Tibial nerve (tissue), 4 donors: ENCODE data around the gene SPINK6. TPM values are rescaled to one million over a fixed set of nuclear protein-coding genes. Genes with fewer than 3 reads are reported as not detected.

Experiments used
- DNase-seq, 2 donors: peaks; one replicate each; pipeline ENCODE4 v3.0.0-alpha.2; 2019; ENCODE audit warnings: low spot score in 2 of 2
- H3K27ac ChIP-seq, 4 donors: fragments of 200-600 bp; sonication (generic) in 3 of 4; one replicate each; pipeline ENCODE4 v1.5.1; 2017 to 2019; ENCODE audit warnings: mild to moderate bottlenecking in 1 of 4
- H3K27me3 ChIP-seq, 2 donors: fragments of 200-600 bp; sonication (generic) in 1 of 2; one replicate each; pipeline versions ENCODE4 v1.5.1 to v1.6.0; 2017 to 2019
- H3K36me3 ChIP-seq, 3 donors: fragments of 200-600 bp; sonication (generic); one replicate each; pipeline ENCODE4 v1.5.1; 2018 to 2019
- H3K4me1 ChIP-seq, 4 donors: fragments of 200-600 bp; sonication (generic) in 3 of 4; one replicate each; pipeline ENCODE4 v1.5.1; 2017 to 2019
- H3K4me3 ChIP-seq, 4 donors: fragments of 200-600 bp; sonication (generic) in 3 of 4; one replicate each; pipeline ENCODE4 v1.5.1; 2017 to 2019; ENCODE audit warnings: mild to moderate bottlenecking in 1 of 4, moderate library complexity in 1 of 4
- H3K9me3 ChIP-seq, 4 donors: fragments of 200-600 bp; sonication (generic) in 3 of 4; one replicate each; pipeline ENCODE4 v1.5.1; 2017 to 2019
- EP300 ChIP-seq, 2 donors: sonication (generic); formaldehyde crosslinking; IDR thresholded peaks; one replicate each; pipeline ENCODE4 v1.6.1; 2017; ENCODE audit warnings: antibody characterized with exemption in 2 of 2, mild to moderate bottlenecking in 1 of 2
- POLR2A ChIP-seq, 2 donors: fragments of 450-650 bp; IDR thresholded peaks; one replicate each; pipeline ENCODE4 v1.6.1; 2017; ENCODE audit warnings: antibody characterized with exemption in 2 of 2, mild to moderate bottlenecking in 2 of 2, moderate library complexity in 2 of 2
- WGBS, 2 donors: methylation state at CpG; one replicate each; pipeline ENCODE4 v1.1.5; 2018; 5-methylcytosine and 5-hydroxymethylcytosine counted together
- total RNA-seq, 4 donors: library from RNA; depleted of rRNA; stranded (reverse); fragments of >200 nt; gene quantifications; one replicate each; pipeline ENCODE4 v1.1.0, GENCODE V29; 2016
- TF ChIP-seq, protein P1 (sequence below), 5 experiments: fragments of 200-600 bp in 3 of 5; fragments of 450-650 bp in 2 of 5; sonication (generic) in 3 of 5; IDR thresholded peaks; one replicate each; pipeline ENCODE4 v1.5.1; 2016 to 2019; ENCODE audit warnings: antibody characterized with exemption in 5 of 5, mild to moderate bottlenecking in 3 of 5, moderate library complexity in 2 of 5

The SPINK6 gene
- total RNA-seq, 4 donors from 2014 or later: not detected

DNA sequence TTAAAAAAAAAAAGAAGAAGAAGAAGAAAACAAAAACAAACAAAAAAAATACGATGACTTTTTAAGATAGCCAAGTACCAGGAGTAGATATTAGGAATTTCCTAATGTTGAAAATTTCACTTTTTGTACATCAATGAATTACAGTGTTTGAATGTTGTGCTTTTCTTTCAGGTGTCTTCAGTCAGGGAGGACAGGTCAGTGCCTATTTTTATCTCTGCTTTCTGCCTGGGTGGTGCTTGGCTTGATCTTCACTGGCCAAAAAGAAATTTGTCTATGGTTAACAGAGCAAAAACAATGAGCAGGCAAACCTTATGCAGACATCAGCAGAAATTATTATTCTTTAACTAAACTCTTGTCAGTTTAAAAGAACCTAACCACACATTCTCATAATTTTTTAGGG is 3.0 kb downstream of the SPINK6 start:
- H3K36me3 ChIP-seq: no peaks in the 10 kb centered on the region
- H3K27me3 ChIP-seq: no peaks in the 10 kb centered on the region
- WGBS, 2 donors: 79 to 84% methylated on average over 1 of the region's 1 CpG
- no peak for DNase-seq
- no peaks in the 10 kb centered on the region for H3K9me3 ChIP-seq
- peaks cover 0 to 15% (median 0%) of the 10 kb centered on the region in 4 donors for H3K4me1 ChIP-seq
- TF ChIP-seq POLR2A (IDR thresholded peaks at IDR 0.05) (no peak), EP300 (IDR thresholded peaks at IDR 0.05) (no peak)
- TF ChIP-seq, protein P1, sequence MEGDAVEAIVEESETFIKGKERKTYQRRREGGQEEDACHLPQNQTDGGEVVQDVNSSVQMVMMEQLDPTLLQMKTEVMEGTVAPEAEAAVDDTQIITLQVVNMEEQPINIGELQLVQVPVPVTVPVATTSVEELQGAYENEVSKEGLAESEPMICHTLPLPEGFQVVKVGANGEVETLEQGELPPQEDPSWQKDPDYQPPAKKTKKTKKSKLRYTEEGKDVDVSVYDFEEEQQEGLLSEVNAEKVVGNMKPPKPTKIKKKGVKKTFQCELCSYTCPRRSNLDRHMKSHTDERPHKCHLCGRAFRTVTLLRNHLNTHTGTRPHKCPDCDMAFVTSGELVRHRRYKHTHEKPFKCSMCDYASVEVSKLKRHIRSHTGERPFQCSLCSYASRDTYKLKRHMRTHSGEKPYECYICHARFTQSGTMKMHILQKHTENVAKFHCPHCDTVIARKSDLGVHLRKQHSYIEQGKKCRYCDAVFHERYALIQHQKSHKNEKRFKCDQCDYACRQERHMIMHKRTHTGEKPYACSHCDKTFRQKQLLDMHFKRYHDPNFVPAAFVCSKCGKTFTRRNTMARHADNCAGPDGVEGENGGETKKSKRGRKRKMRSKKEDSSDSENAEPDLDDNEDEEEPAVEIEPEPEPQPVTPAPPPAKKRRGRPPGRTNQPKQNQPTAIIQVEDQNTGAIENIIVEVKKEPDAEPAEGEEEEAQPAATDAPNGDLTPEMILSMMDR (IDR thresholded peaks at IDR 0.05): no peak
- H3K27ac ChIP-seq: no peak overlapping the region
- H3K4me3 ChIP-seq: no peak overlapping the region

DNA sequence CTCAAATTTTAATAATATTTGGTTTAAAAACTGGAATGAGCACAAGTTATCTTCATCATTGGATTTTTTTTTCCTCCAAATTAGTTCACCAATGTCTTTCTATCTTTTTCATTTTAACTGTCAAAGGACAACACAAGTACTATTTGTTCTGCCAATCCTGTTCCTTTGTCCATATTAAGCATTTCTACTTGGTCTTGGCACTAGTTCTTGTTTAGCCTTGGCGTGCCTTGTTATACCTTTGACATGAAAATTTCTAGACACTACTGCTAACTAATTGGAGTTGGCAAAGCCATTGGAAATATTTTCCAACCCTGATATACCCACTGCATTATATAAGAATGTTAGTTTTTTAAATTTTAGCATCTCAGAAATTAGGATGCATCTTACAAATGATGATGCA is 3.8 kb downstream of the SPINK6 start:
- Histone ChIP-seq H3K27me3 (no peaks in the 10 kb centered on the region), H3K4me1 (peaks cover 0 to 15% (median 0%) of the 10 kb centered on the region in 4 donors), H3K36me3 (no peaks in the 10 kb centered on the region), H3K9me3 (no peaks in the 10 kb centered on the region), H3K27ac (no peak overlapping the region), H3K4me3 (no peak overlapping the region)
- WGBS, 2 donors: 40 to 46% methylated on average over 1 of the region's 1 CpG
- TF ChIP-seq, protein P1 (IDR thresholded peaks at IDR 0.05): no peak
- TF ChIP-seq EP300 (IDR thresholded peaks at IDR 0.05) (no peak), POLR2A (IDR thresholded peaks at IDR 0.05) (no peak)
- no peak for DNase-seq

DNA sequence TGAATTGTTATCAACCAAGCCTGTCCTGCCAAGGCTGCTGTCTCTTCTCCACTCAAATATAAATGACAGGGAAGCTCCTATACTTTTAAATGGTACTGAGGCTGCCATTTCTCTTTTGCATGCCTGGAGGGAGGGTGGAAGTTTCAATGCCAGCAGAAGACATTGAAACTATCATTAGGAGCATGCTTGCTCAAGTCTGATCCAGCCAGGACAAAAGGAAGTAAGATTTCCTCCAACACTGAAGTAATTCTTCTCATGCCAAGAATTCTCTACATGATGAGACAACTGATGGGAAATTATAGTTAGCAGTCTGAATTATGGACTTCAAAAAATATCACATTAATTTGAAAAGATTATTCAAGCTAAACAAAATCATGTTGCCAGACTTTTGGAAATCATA is 5.4 kb downstream of the SPINK6 start:
- no peak overlapping the region for H3K27ac ChIP-seq
- H3K9me3 ChIP-seq: no peaks in the 10 kb centered on the region
- TF ChIP-seq POLR2A (IDR thresholded peaks at IDR 0.05) (no peak), EP300 (IDR thresholded peaks at IDR 0.05) (no peak)
- TF ChIP-seq, protein P1 (IDR thresholded peaks at IDR 0.05): no peak
- H3K4me1 ChIP-seq: peaks cover 0 to 15% (median 0%) of the 10 kb centered on the region in 4 donors
- no peak overlapping the region for H3K4me3 ChIP-seq
- no peaks in the 10 kb centered on the region for H3K27me3 ChIP-seq
- DNase-seq: no peak
- H3K36me3 ChIP-seq: no peaks in the 10 kb centered on the region

DNA sequence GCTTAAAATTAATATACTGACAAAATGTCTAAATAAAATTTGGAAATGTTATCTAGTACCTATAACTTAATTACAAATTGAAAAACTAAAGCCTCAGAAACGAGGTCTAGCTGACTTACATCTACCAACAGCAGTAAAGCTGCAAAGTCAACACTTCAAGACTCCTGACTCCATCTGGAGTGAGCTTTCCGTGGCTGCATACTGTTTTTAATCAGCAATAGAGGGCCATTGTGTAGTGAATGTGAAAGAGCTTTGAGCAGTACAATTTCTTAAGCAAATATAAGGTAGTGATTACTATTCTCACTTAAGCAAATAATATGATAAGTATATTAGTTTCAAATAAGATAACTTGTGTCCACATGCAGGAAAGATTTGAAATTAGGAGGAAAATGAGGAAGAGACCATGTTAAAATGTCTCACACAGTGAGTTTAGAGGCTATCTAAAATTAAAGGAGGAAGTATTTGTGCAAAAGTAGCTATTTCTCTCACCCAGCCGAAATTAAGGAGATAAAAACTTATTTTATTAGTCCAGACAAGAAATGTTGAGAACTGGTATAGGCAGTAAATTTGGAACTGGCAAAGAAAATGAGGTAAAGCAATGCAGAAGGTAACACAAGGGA is 6.4 kb downstream of the SPINK6 start:
- H3K27ac ChIP-seq: no peak overlapping the region
- TF ChIP-seq EP300 (IDR thresholded peaks at IDR 0.05): no peak
- TF ChIP-seq, protein P1 (IDR thresholded peaks at IDR 0.05): no peak
- DNase-seq: no peak

DNA sequence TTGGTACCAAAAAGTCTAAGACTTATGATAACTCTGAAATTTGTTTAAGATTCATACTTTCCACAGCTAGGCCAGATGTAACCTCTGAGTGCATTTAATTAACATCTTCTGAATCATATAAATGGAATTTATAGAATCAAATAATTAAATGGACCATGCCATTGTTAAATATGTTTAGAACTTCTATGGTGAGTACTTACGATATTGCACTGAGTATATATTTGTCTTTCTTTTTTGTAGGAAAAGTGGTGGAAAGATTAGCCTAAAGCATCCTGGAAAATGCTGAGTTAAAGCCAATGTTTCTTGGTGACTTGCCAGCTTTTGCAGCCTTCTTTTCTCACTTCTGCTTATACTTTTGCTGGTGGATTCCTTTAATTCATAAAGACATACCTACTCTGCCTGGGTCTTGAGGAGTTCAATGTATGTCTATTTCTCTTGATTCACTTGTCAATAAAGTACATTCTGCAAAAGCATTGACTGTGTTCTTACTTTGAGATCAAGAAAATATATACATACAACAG is 11.9 kb downstream of the SPINK6 start:
- peak in 1 of 2 donors; percentile 7 for DNase-seq
- no peak overlapping the region for H3K27ac ChIP-seq
- no peaks in the 10 kb centered on the region for H3K36me3 ChIP-seq
- H3K9me3 ChIP-seq: no peaks in the 10 kb centered on the region
- H3K4me1 ChIP-seq: no peaks in the 10 kb centered on the region
- no peak overlapping the region for H3K4me3 ChIP-seq
- no peaks in the 10 kb centered on the region for H3K27me3 ChIP-seq
- TF ChIP-seq POLR2A (IDR thresholded peaks at IDR 0.05) (no peak), EP300 (IDR thresholded peaks at IDR 0.05) (no peak)
- TF ChIP-seq, protein P1 (IDR thresholded peaks at IDR 0.05): no peak
- WGBS, 2 donors: 36 to 46% methylated on average over 1 of the region's 1 CpG

More for the DNA sequence above, 6.4 kb downstream of the SPINK6 start:
- H3K4me3 ChIP-seq: no peak overlapping the region
- H3K4me1 ChIP-seq: peaks cover 0 to 15% (median 0%) of the 10 kb centered on the region in 4 donors
- no peaks in the 10 kb centered on the region for H3K9me3 ChIP-seq
- H3K27me3 ChIP-seq: no peaks in the 10 kb centered on the region
- 36 to 54% methylated on average over 3 of the region's 3 CpGs for WGBS, 2 donors
- no peaks in the 10 kb centered on the region for H3K36me3 ChIP-seq
